ENCODE measurements around the gene TBC1D13.
"Not testable (repeated sequence)": the region's sequence is repeated elsewhere in the genome, so short reads cannot be mapped to it uniquely, and the experiment has no call there.

TBC1D13 gene

GRCh38 chr9:128787659-128788058 lies 606 bp downstream of the TBC1D13 start:
- H3K27me3 ChIP-seq (ENCODE audit: insufficient read depth, low read length), result no peaks in the 10 kb centered on the region
- H3K9ac ChIP-seq (ENCODE audit: low read depth, low read length), result peak overlapping the region; percentile 76
- peaks cover 28% of the 10 kb centered on the region for H3K36me3 ChIP-seq (ENCODE audit: insufficient read depth, low read length)
- H3K27ac ChIP-seq (ENCODE audit: low read depth, low read length), result 0 out of 2 replicates have a peak overlapping the region, but pooled peaks have one; percentile 9
- H3K9me3 ChIP-seq (ENCODE audit: insufficient read depth, low read depth, low read length), result no peaks in the 10 kb centered on the region
- peak overlapping the region; percentile 99 for H3K4me3 ChIP-seq (ENCODE audit: low read length)
- WGBS, result 25% methylated on average over 6 of the region's 7 CpGs
- peaks cover 7% of the 10 kb centered on the region; the same call in 1 of the 2 replicates for H3K4me1 ChIP-seq (ENCODE audit: insufficient read depth, low read length)

DNA sequence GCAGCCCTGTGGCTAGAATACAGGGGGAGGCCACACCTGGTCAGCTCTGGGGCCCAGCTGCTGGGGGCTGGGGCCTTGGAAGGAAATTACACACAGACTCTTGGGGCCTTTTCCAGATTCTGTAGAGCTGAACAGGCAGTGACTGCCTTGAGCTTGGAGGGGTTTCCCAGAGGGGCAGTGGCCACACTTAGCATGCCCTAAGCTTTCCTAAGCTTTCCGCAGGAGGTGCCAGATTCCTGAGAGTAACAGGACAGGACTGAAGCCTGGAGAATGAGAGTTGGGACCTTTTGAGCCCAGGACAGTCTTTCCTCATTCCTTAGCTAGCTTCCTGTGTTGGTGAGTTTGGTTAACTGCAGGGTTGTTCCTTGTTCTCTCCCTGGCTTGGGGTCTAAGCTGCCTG lies 1.4 kb downstream of the TBC1D13 start:
- Histone ChIP-seq H3K9me3 (ENCODE audit: insufficient read depth, low read depth, low read length) (no peaks in the 10 kb centered on the region), H3K36me3 (ENCODE audit: insufficient read depth, low read length) (peaks cover 36% of the 10 kb centered on the region), H3K4me1 (ENCODE audit: insufficient read depth, low read length) (peaks cover 7% of the 10 kb centered on the region; the same call in 1 of the 2 replicates), H3K27me3 (ENCODE audit: insufficient read depth, low read length) (no peaks in the 10 kb centered on the region), H3K27ac (ENCODE audit: low read depth, low read length) (no peak overlapping the region), H3K9ac (ENCODE audit: low read depth, low read length) (peak overlapping the region; percentile 76; the same call in 1 of the 2 replicates), H3K4me3 (ENCODE audit: low read length) (peak overlapping the region; percentile 99)
- WGBS, result 94% methylated on average over 1 of the region's 1 CpG

DNA sequence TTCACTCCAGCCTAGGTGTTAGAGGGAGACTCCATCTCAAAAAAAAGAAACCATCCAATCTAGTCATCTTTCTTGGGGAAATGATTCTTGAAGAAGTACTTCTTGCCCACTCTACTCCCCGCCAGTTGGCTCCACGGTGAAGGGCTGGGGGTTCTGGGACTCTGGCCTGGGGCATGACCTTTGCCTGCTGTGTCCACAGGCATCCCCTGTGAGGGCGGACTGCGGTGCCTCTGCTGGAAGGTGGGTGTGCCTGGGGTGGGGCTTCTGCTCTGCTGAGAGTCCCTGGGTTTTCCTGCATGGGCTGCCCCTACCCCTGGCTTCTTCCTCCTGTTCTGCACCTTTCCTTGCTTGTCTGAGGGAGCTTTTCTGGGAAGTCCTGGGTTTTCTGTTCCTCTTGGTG lies 3.5 kb downstream of the TBC1D13 start:
- peaks cover 49% of the 10 kb centered on the region for H3K36me3 ChIP-seq (ENCODE audit: insufficient read depth, low read length)
- peaks cover 7% of the 10 kb centered on the region; the same call in 1 of the 2 replicates for H3K4me1 ChIP-seq (ENCODE audit: insufficient read depth, low read length)
- H3K9ac ChIP-seq (ENCODE audit: low read depth, low read length), result no peak overlapping the region
- no peak overlapping the region for H3K4me3 ChIP-seq (ENCODE audit: low read length)
- H3K27ac ChIP-seq (ENCODE audit: low read depth, low read length), result no peak overlapping the region
- 89% methylated on average over 4 of the region's 4 CpGs for WGBS
- H3K27me3 ChIP-seq (ENCODE audit: insufficient read depth, low read length), result no peaks in the 10 kb centered on the region
- no peaks in the 10 kb centered on the region for H3K9me3 ChIP-seq (ENCODE audit: insufficient read depth, low read depth, low read length)

DNA sequence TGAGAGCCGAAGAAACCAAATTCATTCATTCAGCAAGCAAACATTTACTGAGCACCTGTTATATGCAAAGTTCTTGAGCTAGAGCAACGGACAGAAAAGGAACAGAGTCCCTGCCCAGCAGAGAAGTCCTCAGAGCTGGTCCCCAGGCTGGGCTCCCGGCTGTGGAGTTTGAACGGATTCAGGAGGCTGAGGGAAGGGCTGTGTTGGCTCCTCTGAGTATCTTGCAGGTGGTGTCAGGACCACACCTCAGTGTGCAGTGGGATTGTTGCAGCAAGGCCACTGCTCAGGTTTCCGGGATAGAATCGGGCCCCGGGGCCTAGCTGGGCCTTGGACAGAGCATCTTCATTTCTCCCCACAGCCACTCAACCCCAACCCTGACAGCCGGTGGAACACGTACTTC lies 5.1 kb downstream of the TBC1D13 start:
- Histone ChIP-seq H3K4me1 (ENCODE audit: insufficient read depth, low read length) (peaks cover 7% of the 10 kb centered on the region; the same call in 1 of the 2 replicates), H3K36me3 (ENCODE audit: insufficient read depth, low read length) (peaks cover 53% of the 10 kb centered on the region), H3K4me3 (ENCODE audit: low read length) (no peak overlapping the region), H3K9ac (ENCODE audit: low read depth, low read length) (no peak overlapping the region), H3K27me3 (ENCODE audit: insufficient read depth, low read length) (no peaks in the 10 kb centered on the region), H3K9me3 (ENCODE audit: insufficient read depth, low read depth, low read length) (no peaks in the 10 kb centered on the region), H3K27ac (ENCODE audit: low read depth, low read length) (no peak overlapping the region)
- WGBS, result 96% methylated on average over 9 of the region's 9 CpGs

DNA sequence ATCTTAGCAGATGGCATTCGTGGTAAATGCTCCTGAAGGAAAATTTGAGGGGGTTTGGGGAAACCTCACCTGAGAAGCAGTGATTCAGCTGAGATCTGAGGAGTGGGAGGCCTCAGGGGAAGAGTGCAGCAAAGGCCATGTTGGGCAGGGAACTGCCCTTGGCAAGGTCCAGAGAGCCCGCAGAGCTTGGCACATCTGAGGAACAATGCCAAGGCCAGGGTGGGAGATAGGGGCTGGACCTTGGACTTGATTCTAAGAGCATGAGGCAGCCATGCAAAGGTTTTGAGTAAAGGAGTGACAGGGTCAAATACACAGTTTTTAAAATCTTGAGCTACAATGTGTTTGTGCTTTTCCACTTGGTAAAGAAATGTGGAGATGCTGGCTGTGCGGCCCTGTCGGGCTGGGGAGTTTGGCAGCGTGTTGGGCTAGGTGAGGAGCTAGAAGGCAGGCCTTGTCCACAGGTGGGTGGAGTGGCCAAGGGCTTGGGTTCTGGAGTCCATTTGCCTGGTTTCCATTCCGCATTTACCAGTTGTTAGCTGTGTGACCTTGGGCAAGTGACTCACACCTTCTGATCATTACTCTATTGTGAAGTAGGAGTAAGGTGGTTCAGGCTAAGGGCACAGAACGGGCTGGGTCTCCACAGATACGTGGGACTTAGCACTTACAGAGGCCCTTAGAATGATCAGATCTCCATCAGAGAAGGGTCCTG lies 6.1 kb downstream of the TBC1D13 start:
- H3K9me3 ChIP-seq (ENCODE audit: insufficient read depth, low read depth, low read length), result no peaks in the 10 kb centered on the region
- H3K4me1 ChIP-seq (ENCODE audit: insufficient read depth, low read length), result peaks cover 2% of the 10 kb centered on the region; the same call in 1 of the 2 replicates
- WGBS, result 95% methylated on average over 8 of the region's 8 CpGs
- peaks cover 61% of the 10 kb centered on the region for H3K36me3 ChIP-seq (ENCODE audit: insufficient read depth, low read length)
- no peak overlapping the region for H3K4me3 ChIP-seq (ENCODE audit: low read length)
- H3K27ac ChIP-seq (ENCODE audit: low read depth, low read length), result no peak overlapping the region
- H3K9ac ChIP-seq (ENCODE audit: low read depth, low read length), result no peak overlapping the region
- H3K27me3 ChIP-seq (ENCODE audit: insufficient read depth, low read length), result no peaks in the 10 kb centered on the region

DNA sequence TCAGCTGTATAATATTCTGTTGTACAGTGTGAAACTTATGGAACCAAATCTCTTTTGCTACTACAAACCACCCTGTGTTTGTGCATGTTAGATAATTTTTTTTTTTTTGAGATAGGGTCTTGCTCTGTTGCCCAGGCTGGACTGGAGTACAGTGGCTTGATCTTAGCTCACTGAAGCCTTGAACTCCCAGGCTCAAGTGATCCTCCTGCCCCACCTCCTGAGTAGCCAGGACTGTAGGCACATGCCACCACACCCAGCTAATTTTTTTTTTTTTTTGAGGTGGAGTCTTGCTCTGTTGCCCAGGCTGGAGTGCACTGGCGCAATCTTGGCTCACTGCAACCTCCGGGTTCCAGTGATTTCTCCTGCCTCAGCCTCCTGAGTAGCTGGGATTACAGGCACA lies 7.9 kb downstream of the TBC1D13 start:
- H3K9me3 ChIP-seq (ENCODE audit: insufficient read depth, low read depth, low read length); H3K9ac ChIP-seq (ENCODE audit: low read depth, low read length); H3K27me3 ChIP-seq (ENCODE audit: insufficient read depth, low read length); H3K4me3 ChIP-seq (ENCODE audit: low read length); H3K27ac ChIP-seq (ENCODE audit: low read depth, low read length); H3K4me1 ChIP-seq (ENCODE audit: insufficient read depth, low read length): not testable (repeated sequence)
- WGBS, result 45% methylated on average over 2 of the region's 2 CpGs
- peaks cover 72% of the 10 kb centered on the region for H3K36me3 ChIP-seq (ENCODE audit: insufficient read depth, low read length)

- Histone ChIP-seq H3K9me3 (ENCODE audit: insufficient read depth, low read depth, low read length) (no peaks in the 10 kb centered on the region), H3K4me1 (ENCODE audit: insufficient read depth, low read length) (no peaks in the 10 kb centered on the region), H3K27ac (ENCODE audit: low read depth, low read length) (no peak overlapping the region), H3K36me3 (ENCODE audit: insufficient read depth, low read length) (peaks cover 65% of the 10 kb centered on the region), H3K4me3 (ENCODE audit: low read length) (no peak overlapping the region), H3K27me3 (ENCODE audit: insufficient read depth, low read length) (no peaks in the 10 kb centered on the region), H3K9ac (ENCODE audit: low read depth, low read length) (no peak overlapping the region)
- 89% methylated on average over 8 of the region's 8 CpGs for WGBS
Observed at GRCh38 chr9:128798896-128799295, 11.8 kb downstream of the TBC1D13 start.

DNA sequence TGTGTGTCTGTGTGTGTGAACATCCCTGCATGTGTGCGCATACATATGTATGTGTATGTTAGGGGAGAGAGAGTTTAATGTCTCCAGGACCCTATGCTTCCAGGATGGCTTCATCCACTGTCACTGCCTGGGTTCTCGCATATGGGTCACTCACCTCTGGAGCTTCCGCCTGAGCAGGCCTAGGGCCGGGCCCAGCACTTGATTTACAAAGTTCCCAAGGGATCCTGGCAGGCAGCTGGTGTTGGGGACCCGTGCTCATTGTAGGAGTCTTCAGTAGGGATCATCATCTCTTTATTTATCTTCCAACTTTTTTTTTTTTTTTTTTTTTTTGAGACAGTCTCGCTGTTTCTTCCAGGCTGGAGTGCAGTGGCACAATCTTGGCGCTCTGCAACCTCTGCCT lies 13.0 kb downstream of the TBC1D13 start:
- WGBS, result 98% methylated on average over 7 of the region's 7 CpGs
- no peaks in the 10 kb centered on the region for H3K9me3 ChIP-seq (ENCODE audit: insufficient read depth, low read depth, low read length)
- peaks cover 60% of the 10 kb centered on the region for H3K36me3 ChIP-seq (ENCODE audit: insufficient read depth, low read length)
- no peaks in the 10 kb centered on the region for H3K4me1 ChIP-seq (ENCODE audit: insufficient read depth, low read length)
- no peak overlapping the region for H3K9ac ChIP-seq (ENCODE audit: low read depth, low read length)
- H3K4me3 ChIP-seq (ENCODE audit: low read length), result no peak overlapping the region
- H3K27me3 ChIP-seq (ENCODE audit: insufficient read depth, low read length), result no peaks in the 10 kb centered on the region
- H3K27ac ChIP-seq (ENCODE audit: low read depth, low read length), result no peak overlapping the region

DNA sequence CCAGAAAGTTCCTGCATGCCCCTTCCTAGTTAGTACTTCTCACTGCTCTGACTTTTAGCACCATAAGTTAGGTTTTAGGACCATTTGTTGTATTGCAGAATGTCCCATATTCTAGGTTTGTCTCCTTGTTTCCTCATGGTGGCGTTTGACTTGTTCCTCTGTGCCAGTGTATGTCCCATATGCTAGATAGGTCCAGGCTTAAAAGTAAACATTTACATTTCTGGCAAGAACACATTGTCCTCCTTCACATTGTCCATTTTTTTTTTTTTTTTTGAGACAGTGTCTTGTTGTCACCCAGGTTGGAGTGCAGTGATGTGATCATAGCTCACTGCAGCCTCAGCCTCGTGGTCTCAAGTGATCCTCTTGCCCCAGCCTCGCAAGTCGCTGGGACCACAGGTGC lies 15.4 kb downstream of the TBC1D13 start:
- H3K9me3 ChIP-seq (ENCODE audit: insufficient read depth, low read depth, low read length), result no peaks in the 10 kb centered on the region
- 93% methylated on average over 4 of the region's 4 CpGs for WGBS
- no peaks in the 10 kb centered on the region for H3K27me3 ChIP-seq (ENCODE audit: insufficient read depth, low read length)
- H3K4me1 ChIP-seq (ENCODE audit: insufficient read depth, low read length), result no peaks in the 10 kb centered on the region
- no peak overlapping the region for H3K4me3 ChIP-seq (ENCODE audit: low read length)
- H3K27ac ChIP-seq (ENCODE audit: low read depth, low read length), result no peak overlapping the region
- H3K36me3 ChIP-seq (ENCODE audit: insufficient read depth, low read length), result peaks cover 71% of the 10 kb centered on the region
- no peak overlapping the region for H3K9ac ChIP-seq (ENCODE audit: low read depth, low read length)

GRCh38 chr9:128805661-128806060 lies 18.6 kb downstream of the TBC1D13 start:
- WGBS, result 93% methylated on average over 14 of the region's 14 CpGs
- no peak overlapping the region for H3K27ac ChIP-seq (ENCODE audit: low read depth, low read length)
- no peak overlapping the region for H3K9ac ChIP-seq (ENCODE audit: low read depth, low read length)
- H3K9me3 ChIP-seq (ENCODE audit: insufficient read depth, low read depth, low read length), result no peaks in the 10 kb centered on the region
- no peak overlapping the region for H3K4me3 ChIP-seq (ENCODE audit: low read length)
- H3K36me3 ChIP-seq (ENCODE audit: insufficient read depth, low read length), result peaks cover 55% of the 10 kb centered on the region
- no peaks in the 10 kb centered on the region for H3K4me1 ChIP-seq (ENCODE audit: insufficient read depth, low read length)
- no peaks in the 10 kb centered on the region for H3K27me3 ChIP-seq (ENCODE audit: insufficient read depth, low read length)

DNA sequence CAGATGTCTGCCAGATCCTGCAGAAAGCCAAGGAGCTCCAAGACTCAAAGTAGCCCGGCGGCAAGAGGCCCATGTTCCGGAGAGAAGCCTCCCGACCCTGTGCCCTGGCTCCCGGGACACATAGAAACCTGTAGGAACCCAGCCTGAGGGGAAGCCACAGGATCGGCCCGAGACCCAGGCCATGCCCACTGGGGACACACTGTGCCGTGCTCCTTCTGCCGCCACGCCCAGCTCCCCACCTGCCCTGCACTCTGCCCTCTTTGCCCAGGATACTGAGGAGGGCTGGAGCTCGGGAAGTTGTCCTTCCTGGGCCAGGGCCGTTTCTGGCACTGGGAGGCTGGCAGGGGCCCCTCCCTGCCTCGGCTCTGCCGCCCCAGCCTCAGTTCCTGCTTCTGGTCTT lies 20.8 kb downstream of the TBC1D13 start:
- H3K4me3 ChIP-seq (ENCODE audit: low read length), result no peak overlapping the region
- no peaks in the 10 kb centered on the region for H3K4me1 ChIP-seq (ENCODE audit: insufficient read depth, low read length)
- H3K9me3 ChIP-seq (ENCODE audit: insufficient read depth, low read depth, low read length), result no peaks in the 10 kb centered on the region
- 88% methylated on average over 14 of the region's 14 CpGs for WGBS
- peaks cover 44% of the 10 kb centered on the region for H3K36me3 ChIP-seq (ENCODE audit: insufficient read depth, low read length)
- no peak overlapping the region for H3K9ac ChIP-seq (ENCODE audit: low read depth, low read length)
- no peaks in the 10 kb centered on the region for H3K27me3 ChIP-seq (ENCODE audit: insufficient read depth, low read length)
- no peak overlapping the region for H3K27ac ChIP-seq (ENCODE audit: low read depth, low read length)

GRCh38 chr9:128808543-128808942 lies 21.5 kb downstream of the TBC1D13 start:
- H3K4me1 ChIP-seq (ENCODE audit: insufficient read depth, low read length), result no peaks in the 10 kb centered on the region
- H3K36me3 ChIP-seq (ENCODE audit: insufficient read depth, low read length), result peaks cover 36% of the 10 kb centered on the region
- no peaks in the 10 kb centered on the region for H3K27me3 ChIP-seq (ENCODE audit: insufficient read depth, low read length)
- no peak overlapping the region for H3K27ac ChIP-seq (ENCODE audit: low read depth, low read length)
- 95% methylated on average over 3 of the region's 3 CpGs for WGBS
- no peaks in the 10 kb centered on the region for H3K9me3 ChIP-seq (ENCODE audit: insufficient read depth, low read depth, low read length)
- no peak overlapping the region for H3K4me3 ChIP-seq (ENCODE audit: low read length)
- H3K9ac ChIP-seq (ENCODE audit: low read depth, low read length), result no peak overlapping the region
